ENCODE measurements around the gene ZNF311. TPM values are rescaled to one million over a fixed set of nuclear protein-coding genes. Genes with fewer than 3 reads are reported as not detected.
"Not testable (repeated sequence)": the region's sequence is repeated elsewhere in the genome, so short reads cannot be mapped to it uniquely, and the experiment has no call there.

Gene ZNF311
- polyA plus RNA-seq, 1 donor: 2.4 TPM

GRCh38 chr6:28982476-28983266 lies 22.4 kb downstream of the ZNF311 start:
- DNase-seq: peak; percentile 51

- DNase-seq: peak; percentile 90
These were observed 23.2 kb downstream of the ZNF311 start for GRCh38 chr6:28981833-28982475.

GRCh38 chr6:28981431-28981832 lies 23.7 kb downstream of the ZNF311 start:
- DNase-seq: peak; percentile 68

GRCh38 chr6:28980852-28981430 lies 24.2 kb downstream of the ZNF311 start:
- DNase-seq: peak; percentile 82

GRCh38 chr6:28980137-28980851 lies 24.8 kb downstream of the ZNF311 start:
- no peak for DNase-seq

- DNase-seq: no peak
These were observed 25.4 kb downstream of the ZNF311 start for GRCh38 chr6:28979679-28980078.

- DNase-seq: no peak
These were observed 26.1 kb downstream of the ZNF311 start for GRCh38 chr6:28978959-28979561.

GRCh38 chr6:28978133-28978491 lies 27.0 kb downstream of the ZNF311 start:
- no peak for DNase-seq

GRCh38 chr6:28977341-28978132 lies 27.6 kb downstream of the ZNF311 start:
- DNase-seq: no peak

- no peak for DNase-seq
These were observed 28.4 kb downstream of the ZNF311 start for GRCh38 chr6:28976677-28977076.

GRCh38 chr6:28974505-28974904 lies 30.6 kb downstream of the ZNF311 start:
- no peak for DNase-seq

GRCh38 chr6:28970056-28970455 lies 35.1 kb downstream of the ZNF311 start:
- DNase-seq: not testable (repeated sequence)

- DNase-seq: no peak
These were observed 36.0 kb downstream of the ZNF311 start for GRCh38 chr6:28969129-28969528.

- no peak for DNase-seq
These were observed 36.6 kb downstream of the ZNF311 start for GRCh38 chr6:28968476-28968875.

- DNase-seq: no peak
These were observed 39.4 kb downstream of the ZNF311 start for GRCh38 chr6:28965706-28966105.

GRCh38 chr6:28960846-28961500 lies 44.1 kb downstream of the ZNF311 start:
- DNase-seq: no peak

GRCh38 chr6:28958561-28959243 lies 46.4 kb downstream of the ZNF311 start:
- DNase-seq: not testable (repeated sequence)

GRCh38 chr6:28957795-28958314 lies 47.3 kb downstream of the ZNF311 start:
- DNase-seq: not testable (repeated sequence)

- DNase-seq: no peak
These were observed 48.8 kb downstream of the ZNF311 start for GRCh38 chr6:28956331-28956730.

- DNase-seq: no peak
These were observed 51.4 kb downstream of the ZNF311 start for GRCh38 chr6:28953585-28954258.

Data from hindlimb muscle (tissue), 1 donor.